SH-SY5Y (cell line): Measurements from ENCODE around the gene PCSK5.

Experiments used
- GATA2 ChIP-seq: IDR thresholded peaks from 2 replicates; pipeline ENCODE4 v1.6.1; 2011; ENCODE audit warnings: mild to moderate bottlenecking, low read depth, low read length
- GATA3 ChIP-seq: IDR thresholded peaks from 2 replicates; pipeline ENCODE4 v1.6.1; 2011; ENCODE audit warnings: low read depth, mild to moderate bottlenecking, low read length, moderate library complexity

DNA sequence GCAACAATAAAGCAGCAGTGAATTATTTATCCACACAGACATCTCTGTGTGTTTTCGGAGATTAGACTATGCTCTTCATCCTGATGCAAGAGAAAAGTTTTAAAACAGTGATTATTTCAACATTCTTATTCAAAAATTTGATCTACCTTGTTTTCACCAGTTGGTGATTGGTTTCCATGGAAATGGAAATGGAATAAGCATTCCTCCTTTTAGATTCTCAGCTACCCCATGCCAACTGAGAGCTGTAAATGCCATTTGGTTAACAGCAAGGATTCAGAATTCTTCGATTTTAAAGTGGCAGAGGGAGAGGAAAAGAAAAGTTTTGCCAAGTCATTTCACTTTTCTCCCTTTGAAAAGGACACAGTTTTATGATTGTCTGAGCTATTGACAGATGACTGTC is 154.7 kb downstream of the PCSK5 start:
- no peak for TF ChIP-seq GATA3
- TF ChIP-seq GATA2 = no peak
